ENCODE data around the gene SLC44A2.

GRCh38 chr19:10643968-10644259, 18.6 kb downstream of the SLC44A2 start:
- TF ChIP-seq ATF3 (IDR thresholded peaks at IDR 0.05; ENCODE audit: borderline replicate concordance, extremely low read depth, low read depth, low read length) (no peak), POLR2A (IDR thresholded peaks at IDR 0.05; ENCODE audit: low read depth, low read length) (no peak), CTCF (IDR thresholded peaks at IDR 0.05 in 2 of 3, conservative IDR thresholded peaks at IDR 0.05 in 1 of 3; ENCODE audit: control insufficient read depth in 2 of 3, extremely low read depth in 1 of 3, insufficient read depth in 1 of 3, low read depth in 3 of 3, low read length in 3 of 3) (no peak), TAF1 (IDR thresholded peaks at IDR 0.05; ENCODE audit: borderline replicate concordance, low read depth, low read length) (no peak)
